Esophagus muscularis mucosa (tissue), 4 donors: ENCODE data around the gene NUP160. TPM values are rescaled to one million over a fixed set of nuclear protein-coding genes. Genes with fewer than 3 reads are reported as not detected.

Experiments
- DNase-seq: peaks from one replicate; pipeline ENCODE4 v3.0.0-alpha.2; 2017; ENCODE audit errors: extremely low spot score
- H3K27ac ChIP-seq, 4 donors: fragments of 200-600 bp; sonication (generic); replicated peaks in 1 of 4; 1 replicate in 3 of 4; 2 replicates in 1 of 4; pipeline ENCODE4 v1.5.1; 2016 to 2019; ENCODE audit warnings: mild to moderate bottlenecking in 1 of 4
- H3K27me3 ChIP-seq, 4 donors: fragments of 200-600 bp; sonication (generic); one replicate each; pipeline versions ENCODE4 v1.5.1 to v1.6.0; 2016 to 2019
- H3K36me3 ChIP-seq, 4 donors: fragments of 200-600 bp; sonication (generic); one replicate each; pipeline ENCODE4 v1.5.1; 2016 to 2019
- H3K4me1 ChIP-seq, 4 donors: fragments of 200-600 bp; sonication (generic); one replicate each; pipeline ENCODE4 v1.5.1; 2016 to 2019
- H3K4me3 ChIP-seq, 4 donors: fragments of 200-600 bp; sonication (generic); 1 replicate in 2 of 4; 2 replicates in 2 of 4; pipeline ENCODE4 v1.5.1; 2016 to 2019; ENCODE audit warnings: mild to moderate bottlenecking in 4 of 4, moderate library complexity in 1 of 4
- H3K9me3 ChIP-seq, 4 donors: fragments of 200-600 bp; sonication (generic); 1 replicate in 3 of 4; 2 replicates in 1 of 4; pipeline ENCODE4 v1.5.1; 2016 to 2019
- CTCF ChIP-seq, 3 experiments: fragments of 200-600 bp in 2 of 3; fragments of 450-650 bp in 1 of 3; sonication (generic) in 2 of 3; IDR thresholded peaks; one replicate each; pipeline ENCODE4 v1.5.1; 2017 to 2019; ENCODE audit warnings: antibody characterized with exemption in 3 of 3, mild to moderate bottlenecking in 2 of 3, moderate library complexity in 1 of 3
- EP300 ChIP-seq: sonication (generic); formaldehyde crosslinking; IDR thresholded peaks from one replicate; pipeline ENCODE4 v1.6.1; 2017; ENCODE audit warnings: antibody characterized with exemption
- POLR2A ChIP-seq: fragments of 450-650 bp; IDR thresholded peaks from one replicate; pipeline ENCODE4 v1.6.1; 2017; ENCODE audit warnings: antibody characterized with exemption, moderate library complexity, mild to moderate bottlenecking, low read depth
- POLR2AphosphoS5 ChIP-seq, 2 donors: sonication (generic); formaldehyde crosslinking; IDR thresholded peaks; one replicate each; pipeline ENCODE4 v1.6.1; 2017; ENCODE audit warnings: antibody characterized with exemption in 2 of 2
- WGBS: methylation state at CpG from one replicate; pipeline ENCODE4 v1.1.5; 2018; 5-methylcytosine and 5-hydroxymethylcytosine counted together
- intact Hi-C: fragments of 100-400 bp; cut with DNase I; formaldehyde crosslinking; loops from one replicate; pipeline ENCODE4 v1.15.1; 2023
- total RNA-seq, 4 donors: library from RNA; depleted of rRNA; stranded (reverse); fragments of >200 nt; gene quantifications; one replicate each; pipeline versions ENCODE4 v1.1.0 to v1.2.1, GENCODE V29; 2016

The NUP160 gene
- total RNA-seq, 4 donors from 2014 or later = 18.4 to 22.7 (median 19.0) TPM

- intact Hi-C loops = no loop called here
- 33% methylated on average over 10 of the region's 10 CpGs for WGBS
- no peak overlapping the region for H3K4me3 ChIP-seq
- H3K4me1 ChIP-seq = peaks cover 2 to 19% (median 16%) of the 10 kb centered on the region in 4 donors
- no peak for TF ChIP-seq POLR2A
- TF ChIP-seq POLR2AphosphoS5 (IDR thresholded peaks at IDR 0.05) = peak in 1 of 2 donors; percentile 57
- TF ChIP-seq CTCF (IDR thresholded peaks at IDR 0.05) = no peak
- H3K9me3 ChIP-seq = no peaks in the 10 kb centered on the region
- DNase-seq = no peak
- H3K36me3 ChIP-seq = no peaks in the 10 kb centered on the region
- peak overlapping the region; percentile 15 to 57 (median 46) for H3K27ac ChIP-seq
- H3K27me3 ChIP-seq = peaks cover 0 to 4% (median 0%) of the 10 kb centered on the region in 4 donors
These were observed 9.9 kb upstream of the NUP160 start for GRCh38 chr11:47857892-47858543.

GRCh38 chr11:47857485-47857884, 9.3 kb upstream of the NUP160 start:
- TF ChIP-seq POLR2AphosphoS5 (IDR thresholded peaks at IDR 0.05) (no peak), EP300 (no peak), POLR2A (no peak), CTCF (IDR thresholded peaks at IDR 0.05) (no peak)
- Histone ChIP-seq H3K27ac (peak overlapping the region in 3 of 4 donors; percentile 40 to 57 (median 53)), H3K36me3 (no peaks in the 10 kb centered on the region), H3K4me1 (peaks cover 0 to 19% (median 15%) of the 10 kb centered on the region in 4 donors), H3K4me3 (no peak overlapping the region), H3K9me3 (no peaks in the 10 kb centered on the region), H3K27me3 (peaks cover 0 to 4% (median 0%) of the 10 kb centered on the region in 4 donors)
- intact Hi-C loops = no loop called here
- DNase-seq = no peak
- WGBS = 59% methylated on average over 2 of the region's 2 CpGs

- no peaks in the 10 kb centered on the region for H3K9me3 ChIP-seq
- H3K27me3 ChIP-seq = no peaks in the 10 kb centered on the region
- intact Hi-C loops = no loop called here
- H3K4me1 ChIP-seq = peaks cover 0 to 19% (median 15%) of the 10 kb centered on the region in 4 donors
- no peak for TF ChIP-seq POLR2AphosphoS5 (IDR thresholded peaks at IDR 0.05)
- no peak for TF ChIP-seq CTCF (IDR thresholded peaks at IDR 0.05)
- TF ChIP-seq POLR2A = no peak
- no peak for TF ChIP-seq EP300
- no peaks in the 10 kb centered on the region for H3K36me3 ChIP-seq
- no peak overlapping the region for H3K4me3 ChIP-seq
- H3K27ac ChIP-seq = no peak overlapping the region
- DNase-seq = no peak
- 79% methylated on average over 2 of the region's 2 CpGs for WGBS
These were observed 8.0 kb upstream of the NUP160 start for GRCh38 chr11:47856186-47856585.

GRCh38 chr11:47854667-47855066, 6.5 kb upstream of the NUP160 start:
- intact Hi-C loops = loop anchor here (5.0 kb wide), 1 partner anchor 212 kb away; the partner anchor contains the start of gene MTCH2

More at GRCh38 chr11:47854667-47855066, 6.5 kb upstream of the NUP160 start:
- no peak for DNase-seq
- Histone ChIP-seq H3K27me3 (no peaks in the 10 kb centered on the region), H3K9me3 (no peaks in the 10 kb centered on the region), H3K36me3 (no peaks in the 10 kb centered on the region), H3K4me1 (peaks cover 0 to 19% (median 15%) of the 10 kb centered on the region in 4 donors), H3K4me3 (no peak overlapping the region), H3K27ac (no peak overlapping the region)
- 86% methylated on average over 3 of the region's 3 CpGs for WGBS
- TF ChIP-seq POLR2AphosphoS5 (IDR thresholded peaks at IDR 0.05) = no peak
- TF ChIP-seq EP300 = no peak
- TF ChIP-seq POLR2A = no peak
- no peak for TF ChIP-seq CTCF (IDR thresholded peaks at IDR 0.05)
